Measurements from ENCODE around the gene MAPK1. TPM values are rescaled to one million over a fixed set of nuclear protein-coding genes. Genes with fewer than 3 reads are reported as not detected.

Gene MAPK1
- total RNA-seq, 1 experiment from 2014 or later = 122 TPM

- ChIA-PET POLR2A (no interaction called here), CTCF (no interaction called here)
- Histone ChIP-seq H3K27ac (ENCODE audit: low read length) (no peak overlapping the region), H3K4me1 (ENCODE audit: control insufficient read depth, insufficient read depth, low read length) (no peaks in the 10 kb centered on the region), H3K9me3 (ENCODE audit: control insufficient read depth, insufficient read depth, low read depth, low read length) (no peaks in the 10 kb centered on the region), H3K36me3 (ENCODE audit: control insufficient read depth, insufficient read depth, low read length) (peaks cover 5% of the 10 kb centered on the region; the same call in 1 of the 2 replicates), H3K4me3 (ENCODE audit: low read depth in 2 of 2, low read length in 2 of 2) (no peak overlapping the region), H3K27me3 (ENCODE audit: control insufficient read depth, insufficient read depth, low read length) (no peaks in the 10 kb centered on the region)
- TF ChIP-seq TCF7L2 (IDR thresholded peaks at IDR 0.05; ENCODE audit: low read depth, low read length) = no peak
- TF ChIP-seq POLR2AphosphoS5 (IDR thresholded peaks at IDR 0.05; ENCODE audit: low read depth, low read length) = no peak
- TF ChIP-seq REST (IDR thresholded peaks at IDR 0.05; ENCODE audit: insufficient read depth in 1 of 2, low read depth in 2 of 2, low read length in 1 of 2) = no peak
- intact Hi-C loops (cut with micrococcal nuclease; ENCODE audit: unreplicated experiment) (no loop called here), in situ Hi-C loops (cut with HindIII; ENCODE audit: low pct_unique_long_range_greater_than_20kb, low sequenced_read_pairs) (no loop called here)
- no peak for ATAC-seq
- DNase-seq (ENCODE audit: low read depth, low spot score) = no peak
- BruUV-seq (replicated peaks) = no TSS peak
These were observed 69.8 kb downstream of the MAPK1 start for GRCh38 chr22:21797444-21798221.

- Histone ChIP-seq H3K4me1 (ENCODE audit: control insufficient read depth, insufficient read depth, low read length) (no peaks in the 10 kb centered on the region), H3K27ac (ENCODE audit: low read length) (no peak overlapping the region), H3K36me3 (ENCODE audit: control insufficient read depth, insufficient read depth, low read length) (peaks cover 5% of the 10 kb centered on the region; the same call in 1 of the 2 replicates), H3K4me3 (ENCODE audit: low read depth in 2 of 2, low read length in 2 of 2) (no peak overlapping the region), H3K27me3 (ENCODE audit: control insufficient read depth, insufficient read depth, low read length) (no peaks in the 10 kb centered on the region), H3K9me3 (ENCODE audit: control insufficient read depth, insufficient read depth, low read depth, low read length) (no peaks in the 10 kb centered on the region)
- DNase-seq (ENCODE audit: low read depth, low spot score) = no peak
- intact Hi-C loops (cut with micrococcal nuclease; ENCODE audit: unreplicated experiment) = no loop called here
- POLR2A ChIA-PET = no interaction called here
- BruUV-seq (replicated peaks) = no TSS peak
- CTCF ChIA-PET = no interaction called here
- TF ChIP-seq CTCF (IDR thresholded peaks at IDR 0.05) (no peak), TCF7L2 (IDR thresholded peaks at IDR 0.05; ENCODE audit: low read depth, low read length) (no peak), SIN3A (IDR thresholded peaks at IDR 0.05; ENCODE audit: borderline replicate concordance, insufficient read depth, low read depth, low read length) (no peak), REST (IDR thresholded peaks at IDR 0.05; ENCODE audit: insufficient read depth in 1 of 2, low read depth in 2 of 2, low read length in 1 of 2) (no peak), POLR2AphosphoS5 (IDR thresholded peaks at IDR 0.05; ENCODE audit: low read depth, low read length) (no peak)
- in situ Hi-C loops (cut with HindIII; ENCODE audit: low pct_unique_long_range_greater_than_20kb, low sequenced_read_pairs) = no loop called here
- no peak for ATAC-seq
These were observed 70.6 kb downstream of the MAPK1 start for GRCh38 chr22:21796863-21797262.
